NOMO-1 treated with DMSO at 0.1 percent for 48 hours (cell line): ENCODE results near the gene TRPM4.
"Not testable (repeated sequence)": the region's sequence is repeated elsewhere in the genome, so short reads cannot be mapped to it uniquely, and the experiment has no call there.

Experiments
- DNase-seq: peaks from one replicate; lab custom pipeline; 2025; ENCODE audit not compliant: unreplicated experiment; lab: John Stamatoyannopoulos, UW

TRPM4 gene

DNA sequence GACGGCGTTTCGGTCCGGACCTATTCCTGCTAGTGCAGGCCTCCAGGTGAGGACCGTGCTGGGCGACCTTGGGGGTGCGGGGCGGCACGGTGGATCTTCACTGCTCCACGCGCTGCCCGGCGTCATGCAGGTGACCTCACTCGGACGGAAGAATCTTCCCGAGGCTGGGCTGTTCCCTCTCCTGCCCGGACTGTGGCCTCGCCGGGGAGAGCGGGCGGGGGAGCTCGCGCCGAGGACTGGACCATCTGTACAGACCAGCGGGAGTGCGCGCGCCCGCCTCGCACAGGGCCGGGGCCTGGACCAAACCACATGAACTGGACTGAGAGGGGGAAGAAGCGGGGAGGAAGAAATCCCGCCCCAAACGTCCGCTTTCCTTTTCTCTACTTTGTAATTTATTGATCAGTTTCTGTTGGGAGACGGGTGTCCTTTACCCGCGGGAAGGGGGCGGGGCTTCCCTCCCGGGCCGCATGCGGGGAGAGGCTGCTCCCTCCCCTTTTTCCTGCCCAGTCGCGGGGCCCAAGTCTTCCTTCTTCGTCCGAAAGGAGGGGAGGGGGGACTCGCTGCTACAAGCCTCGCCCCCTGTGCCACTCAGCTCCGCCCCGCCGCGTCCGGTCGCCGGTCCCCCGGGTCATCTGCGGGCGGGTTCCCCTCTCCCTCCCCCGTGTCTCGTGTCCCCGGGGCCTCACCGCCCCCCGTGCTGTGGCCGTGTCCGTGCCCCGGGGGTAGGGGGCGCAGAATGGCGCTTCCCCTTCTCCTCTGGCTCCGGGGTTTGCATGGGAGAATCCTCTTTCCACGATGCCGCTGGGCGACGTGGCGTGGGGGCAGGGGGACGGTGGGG, 7.3 kb upstream of the TRPM4 start:
- peak; percentile 83 for DNase-seq

DNA sequence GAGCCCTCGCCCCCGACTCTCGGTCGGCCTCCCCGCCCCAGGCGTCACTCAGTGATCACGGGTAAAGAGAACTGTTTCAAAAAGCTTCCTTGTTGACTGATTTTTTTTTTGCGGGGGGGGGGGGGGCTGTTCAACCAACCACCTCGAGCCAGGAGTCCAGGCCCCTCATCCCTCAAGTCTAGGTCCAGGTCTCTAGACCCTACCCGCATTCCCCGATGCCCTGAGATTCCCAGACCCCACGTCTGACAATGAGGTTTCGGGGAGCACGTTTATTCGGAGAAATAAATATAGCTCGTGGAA, 6.7 kb upstream of the TRPM4 start:
- no peak for DNase-seq

DNA sequence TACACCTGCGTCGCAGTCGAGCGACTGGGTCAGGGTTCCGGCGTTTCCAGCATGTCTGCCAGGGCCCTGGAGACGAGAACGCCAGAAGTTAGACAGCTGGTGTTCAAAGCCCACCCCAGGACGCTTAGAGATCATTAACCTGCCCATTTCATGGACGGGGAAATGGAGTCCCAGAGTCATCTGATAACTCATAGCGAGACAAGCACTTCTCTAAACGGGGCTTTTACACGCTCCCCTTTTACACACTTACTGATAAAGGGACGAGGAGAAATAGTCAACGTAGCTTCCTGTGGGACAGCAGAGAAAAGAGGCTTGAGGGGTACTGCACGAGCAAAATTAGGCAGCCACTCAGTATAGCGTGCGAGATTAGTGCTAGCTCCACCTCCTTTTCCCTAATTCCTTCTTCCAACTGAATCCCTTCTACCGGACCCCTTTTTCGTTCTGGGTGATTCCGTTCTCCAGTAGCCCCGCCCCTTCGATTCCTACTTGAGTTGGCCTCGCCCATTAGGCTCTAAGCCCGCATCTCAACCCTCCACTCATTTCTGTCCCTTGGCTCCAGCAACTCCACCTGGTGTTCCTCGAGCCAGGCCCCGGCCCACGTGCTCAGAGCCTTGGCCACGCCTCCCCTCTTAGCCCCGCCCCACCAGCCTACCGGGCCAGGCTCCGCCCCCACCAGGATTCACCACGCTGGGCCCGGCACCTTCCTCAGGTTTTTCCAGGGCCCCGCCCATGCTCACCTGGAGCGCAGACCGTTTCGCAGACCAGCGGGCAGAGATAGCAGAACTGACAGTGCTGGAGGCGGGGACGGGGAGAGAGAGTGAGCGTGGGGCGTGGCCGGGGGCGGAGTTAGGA, 6.1 kb upstream of the TRPM4 start:
- peak; percentile 52 for DNase-seq

DNA sequence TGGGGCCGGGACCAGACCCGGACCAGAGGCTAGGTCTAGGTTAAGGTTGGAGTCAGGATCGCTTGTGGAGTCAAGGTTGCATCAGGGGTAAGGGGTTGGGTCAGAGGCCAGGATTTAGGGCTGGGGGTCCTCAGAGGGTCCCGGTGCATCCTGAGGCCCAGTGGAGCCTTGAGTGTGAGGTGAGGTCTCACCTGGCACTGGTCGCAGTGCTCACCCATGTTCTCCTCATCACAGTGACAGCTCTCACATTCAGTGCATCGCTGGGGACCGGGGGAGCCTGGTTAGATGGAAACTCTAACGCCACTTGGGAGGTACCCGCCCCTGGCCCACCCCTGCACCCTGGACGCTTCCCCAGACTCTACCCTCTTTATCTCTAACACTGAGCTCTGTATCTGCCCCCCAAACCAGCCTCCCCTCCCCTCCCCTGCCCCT, 5.5 kb upstream of the TRPM4 start:
- no peak for DNase-seq

DNA sequence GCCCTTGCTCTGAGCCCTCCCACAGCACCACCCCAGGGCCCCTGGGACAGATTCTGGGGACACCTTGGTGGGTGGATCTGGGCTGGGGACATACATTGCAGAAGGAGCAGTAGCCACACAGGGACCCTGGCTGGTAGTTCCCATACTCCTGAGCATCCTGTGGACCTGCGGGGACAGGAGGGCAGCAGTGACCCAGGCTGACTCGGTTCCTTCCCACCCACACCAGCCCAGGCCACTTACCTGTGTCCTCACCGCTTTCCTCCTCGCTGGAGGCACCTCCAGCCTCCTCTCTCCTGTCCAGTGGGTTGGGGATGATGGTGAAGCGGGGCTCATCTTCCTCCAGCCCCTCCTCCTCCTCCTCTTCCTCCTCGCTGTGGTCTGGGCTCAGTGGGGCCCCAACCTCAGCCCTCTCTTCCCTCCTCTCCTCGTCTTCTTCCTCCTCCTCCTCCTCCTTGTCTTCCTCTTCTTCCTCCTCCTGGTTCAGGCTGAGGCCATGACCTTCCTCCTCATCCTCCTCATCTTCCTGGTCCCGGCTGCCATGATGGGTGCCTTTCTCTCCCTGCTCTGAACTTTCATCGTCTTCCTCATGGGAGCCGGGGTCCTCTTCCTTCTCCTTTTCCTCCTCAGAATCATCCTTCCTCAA, 4.3 kb upstream of the TRPM4 start:
- no peak for DNase-seq

DNA sequence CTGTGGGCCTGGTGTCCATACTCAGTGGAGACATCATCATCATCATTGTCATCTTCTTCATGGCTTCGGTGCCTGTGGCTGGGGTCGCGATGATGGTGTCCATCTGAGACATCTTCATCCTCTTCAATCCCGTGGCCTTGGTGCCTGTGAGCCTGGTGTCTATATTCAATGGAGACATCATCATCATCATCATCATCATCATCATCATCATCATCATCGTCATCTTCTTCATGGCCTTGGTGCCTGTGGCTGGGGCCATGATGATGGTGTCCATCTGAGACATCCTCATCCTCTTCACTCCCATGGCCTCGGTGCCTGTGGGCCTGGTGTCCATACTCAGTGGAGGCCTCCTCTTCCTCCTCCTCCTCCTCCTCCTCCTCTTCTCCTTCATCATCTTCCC, 3.3 kb upstream of the TRPM4 start:
- DNase-seq, result no peak

DNA sequence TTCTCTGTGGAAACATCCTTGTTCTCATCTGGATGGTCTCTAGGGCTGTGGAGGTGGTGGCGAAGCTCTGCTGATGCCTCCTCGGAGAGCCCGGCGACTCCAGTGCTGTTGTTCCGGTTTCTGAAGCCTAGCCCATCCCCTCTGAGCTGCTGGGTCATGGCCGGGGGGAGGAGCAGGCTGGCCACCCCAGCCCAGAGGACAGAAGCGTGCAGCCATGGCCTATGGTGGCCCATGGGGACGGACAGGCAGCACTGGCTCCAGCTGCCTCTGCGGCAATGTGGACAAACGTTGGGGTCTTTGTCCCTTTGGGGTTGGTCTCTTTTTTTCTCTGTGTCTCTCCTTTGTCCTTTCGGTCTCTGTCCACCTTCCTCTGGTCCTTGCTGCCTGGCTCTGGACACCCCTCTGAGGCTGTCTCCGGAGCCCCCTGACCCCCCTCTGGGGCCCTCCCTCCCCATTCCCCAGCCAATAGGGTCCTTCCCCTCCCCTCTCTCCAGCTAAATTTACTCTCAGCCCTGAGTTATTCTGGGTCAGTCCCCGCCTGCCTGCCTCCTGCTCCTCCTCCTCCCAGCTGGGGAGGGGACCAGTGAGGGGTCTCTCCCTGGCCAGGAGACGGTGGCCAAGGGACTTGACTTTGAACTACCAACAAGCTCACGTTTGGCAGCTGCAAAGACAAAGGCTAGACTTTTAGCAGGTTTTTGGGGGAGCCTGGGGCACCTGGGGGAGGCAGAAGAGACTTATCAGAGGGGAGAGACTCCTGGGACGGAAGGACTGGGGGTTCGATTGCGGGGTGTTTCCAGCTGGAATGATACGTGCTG, 2.4 kb upstream of the TRPM4 start, which contains the start of gene HRC:
HRC (minus strand) TSS at position 392 of the 815 bp plus-strand sequence; CDS start at position 233, 159 bp downstream.
- peak; percentile 31 for DNase-seq

DNA sequence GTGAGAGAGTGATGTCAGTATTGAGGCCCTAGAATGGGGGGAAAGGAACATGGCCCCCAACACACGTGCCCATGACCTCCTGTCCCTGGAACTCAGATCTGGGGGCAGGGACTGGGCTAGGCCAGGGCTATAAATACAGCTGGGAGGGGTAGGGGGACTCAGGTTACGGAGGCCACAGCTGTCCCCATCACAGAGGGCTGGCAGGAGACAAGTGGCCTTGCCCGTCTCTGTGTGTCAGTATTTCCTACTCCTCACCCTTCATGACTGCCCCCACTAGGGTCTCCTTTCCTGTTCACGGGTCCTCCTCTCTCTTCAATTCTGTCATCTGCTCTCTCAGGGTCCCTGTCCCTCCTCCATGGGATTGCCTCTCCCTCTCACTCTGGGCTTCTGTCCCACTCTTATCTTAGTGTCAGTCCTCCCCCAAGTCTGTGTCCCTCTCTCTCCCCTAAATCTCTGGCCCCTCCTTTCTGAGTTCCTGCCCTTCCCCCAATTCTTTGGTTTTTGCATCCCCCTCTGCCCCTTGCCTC, 1.7 kb upstream of the TRPM4 start:
- no peak for DNase-seq

DNA sequence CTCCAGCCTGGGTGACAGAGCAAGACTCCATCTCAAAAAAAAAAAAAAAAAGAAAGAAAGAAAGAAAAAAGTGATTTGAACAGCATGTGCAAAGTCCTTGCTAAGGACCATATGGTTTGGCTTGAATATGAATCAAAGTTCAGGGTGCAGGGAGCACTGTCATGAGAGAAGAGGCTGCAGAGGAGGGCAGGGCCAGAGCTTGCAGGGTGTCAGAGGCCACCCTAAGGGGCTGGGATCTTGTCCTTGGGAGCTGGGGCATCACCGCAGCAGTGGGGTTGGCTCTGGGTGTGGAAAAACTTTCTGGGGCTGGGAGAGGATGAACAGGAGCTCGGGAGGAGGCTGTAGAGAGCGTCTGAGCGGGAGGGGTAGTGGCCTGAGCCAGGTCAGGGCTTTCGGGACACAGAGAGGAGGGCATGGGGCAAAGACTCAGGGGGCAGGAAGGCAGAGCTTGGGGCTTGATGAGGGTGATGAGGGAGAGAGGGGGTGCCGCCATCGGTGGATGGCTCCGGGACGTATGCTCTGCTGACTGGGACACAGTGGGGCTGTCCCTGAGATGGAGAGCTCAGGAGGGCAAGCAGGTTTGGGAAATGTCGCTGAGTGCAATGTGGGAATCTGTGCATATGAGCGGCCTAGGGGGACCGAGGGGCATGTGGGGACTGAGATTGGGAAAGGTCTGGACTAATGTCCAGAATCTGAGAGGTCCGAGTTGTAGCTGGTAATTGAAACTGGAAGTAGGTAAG, 3.0 kb downstream of the TRPM4 start:
- no peak for DNase-seq

DNA sequence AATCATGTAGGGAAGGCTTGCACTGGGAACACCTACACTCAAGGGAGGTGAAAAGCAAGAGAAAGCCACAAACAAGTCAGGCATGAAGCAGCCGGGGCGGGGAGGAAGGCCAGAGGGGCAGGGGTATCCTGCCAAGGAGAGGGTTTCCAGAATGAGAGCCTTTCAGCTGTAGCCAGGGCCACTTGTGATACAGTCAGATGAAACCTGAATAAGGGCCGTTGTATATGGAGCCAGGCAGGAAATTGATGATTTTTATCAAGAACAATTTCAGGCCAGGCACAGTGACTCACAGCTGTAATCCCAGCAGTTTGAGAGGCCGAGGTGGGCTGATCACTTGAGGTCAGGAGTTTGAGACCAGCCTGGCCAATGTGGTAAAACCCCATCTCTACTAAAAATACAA, 4.4 kb downstream of the TRPM4 start:
- DNase-seq, result no peak

DNA sequence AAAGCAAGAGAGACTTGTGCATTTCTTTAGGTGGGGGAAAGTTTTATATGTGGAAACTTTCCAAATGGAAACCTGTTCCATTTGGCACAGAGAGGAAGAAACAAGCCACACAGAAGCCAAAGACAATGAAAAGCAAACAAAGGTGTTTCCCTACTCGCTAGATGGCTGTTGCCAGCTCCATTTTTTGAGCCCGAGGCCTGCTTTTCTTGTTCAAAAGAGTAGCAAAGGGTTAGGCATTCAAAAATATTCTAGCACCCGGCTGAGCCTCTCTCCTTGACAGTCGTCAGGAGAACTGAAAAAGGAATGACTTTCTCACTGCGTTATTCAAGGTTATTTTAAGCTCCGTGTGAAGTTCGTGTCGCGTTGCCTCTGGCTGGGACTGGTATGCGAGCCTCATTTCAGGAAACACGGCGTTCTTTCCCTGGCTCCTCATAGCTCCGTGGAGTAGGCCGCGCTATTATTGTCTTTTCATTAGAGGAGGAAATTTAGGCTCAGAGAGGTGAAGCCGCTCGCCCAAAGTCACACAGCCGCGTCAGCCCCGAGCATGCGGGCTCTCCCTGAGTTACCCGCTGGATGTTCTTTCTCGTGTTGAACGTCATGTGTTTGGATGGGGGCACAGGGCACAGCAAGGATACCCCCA, 7.6 kb downstream of the TRPM4 start:
- no peak for DNase-seq

DNA sequence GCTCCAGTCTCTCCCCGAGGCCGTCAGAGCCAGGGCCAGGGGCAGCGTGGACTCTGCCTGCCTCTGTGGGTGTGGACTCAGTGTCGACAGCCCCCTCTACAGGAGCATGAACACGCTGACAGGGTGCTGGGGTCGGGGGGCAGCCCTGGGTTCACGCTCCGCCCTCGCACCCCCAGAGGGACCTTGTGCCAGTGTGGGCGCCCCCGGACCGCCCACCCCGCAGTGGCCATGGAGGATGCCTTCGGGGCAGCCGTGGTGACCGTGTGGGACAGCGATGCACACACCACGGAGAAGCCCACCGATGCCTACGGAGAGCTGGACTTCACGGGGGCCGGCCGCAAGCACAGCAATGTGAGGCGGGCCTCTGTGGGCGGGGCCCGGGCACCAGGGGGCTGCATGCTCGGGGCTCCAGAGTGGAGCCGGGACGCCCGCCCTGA, 8.3 kb downstream of the TRPM4 start:
- DNase-seq, result no peak

DNA sequence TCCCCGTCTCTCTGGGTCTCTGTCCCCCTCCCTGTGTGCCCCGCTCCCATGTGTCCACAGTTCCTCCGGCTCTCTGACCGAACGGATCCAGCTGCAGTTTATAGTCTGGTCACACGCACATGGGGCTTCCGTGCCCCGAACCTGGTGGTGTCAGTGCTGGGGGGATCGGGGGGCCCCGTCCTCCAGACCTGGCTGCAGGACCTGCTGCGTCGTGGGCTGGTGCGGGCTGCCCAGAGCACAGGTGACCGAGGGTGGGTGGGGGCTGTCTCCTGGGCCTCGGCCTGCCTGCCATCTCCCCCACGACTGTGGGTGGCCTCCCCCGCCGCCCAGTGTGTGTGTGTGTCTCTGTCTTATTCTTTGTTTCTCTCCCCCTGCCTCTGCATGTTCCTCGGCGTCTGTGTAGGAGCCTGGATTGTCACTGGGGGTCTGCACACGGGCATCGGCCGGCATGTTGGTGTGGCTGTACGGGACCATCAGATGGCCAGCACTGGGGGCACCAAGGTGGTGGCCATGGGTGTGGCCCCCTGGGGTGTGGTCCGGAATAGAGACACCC, 10.3 kb downstream of the TRPM4 start:
- no peak for DNase-seq

DNA sequence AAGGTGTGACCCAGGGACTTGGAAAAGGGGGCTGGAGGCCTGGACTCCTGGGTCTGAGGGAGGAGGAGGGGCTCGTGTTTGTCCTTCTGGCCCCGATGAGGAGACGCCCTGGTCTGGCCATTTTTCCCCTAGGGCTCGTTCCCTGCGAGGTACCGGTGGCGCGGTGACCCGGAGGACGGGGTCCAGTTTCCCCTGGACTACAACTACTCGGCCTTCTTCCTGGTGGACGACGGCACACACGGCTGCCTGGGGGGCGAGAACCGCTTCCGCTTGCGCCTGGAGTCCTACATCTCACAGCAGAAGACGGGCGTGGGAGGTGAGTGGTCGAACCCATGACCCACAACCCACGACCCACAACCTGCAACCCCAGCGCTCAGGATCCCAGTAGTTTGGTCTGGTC, 10.8 kb downstream of the TRPM4 start:
- DNase-seq, result no peak

DNA sequence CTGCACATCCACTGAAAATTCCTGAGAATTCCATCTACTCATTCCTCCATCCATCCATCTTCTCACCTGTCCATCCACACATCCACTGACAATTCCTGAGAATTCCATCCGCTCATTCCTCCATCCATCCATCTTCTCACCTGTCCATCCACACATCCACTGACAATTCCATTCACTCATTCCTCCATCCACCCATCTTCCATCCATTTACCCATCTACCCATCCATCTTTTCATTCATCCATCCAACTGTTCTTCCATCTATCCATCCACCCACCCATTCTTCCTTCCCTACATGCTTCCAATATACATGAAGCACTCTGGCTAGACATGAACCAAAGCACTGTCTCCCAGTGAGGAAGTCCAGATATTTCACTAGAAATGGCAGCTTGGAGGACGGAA, 15.6 kb downstream of the TRPM4 start:
- DNase-seq, result no peak

DNA sequence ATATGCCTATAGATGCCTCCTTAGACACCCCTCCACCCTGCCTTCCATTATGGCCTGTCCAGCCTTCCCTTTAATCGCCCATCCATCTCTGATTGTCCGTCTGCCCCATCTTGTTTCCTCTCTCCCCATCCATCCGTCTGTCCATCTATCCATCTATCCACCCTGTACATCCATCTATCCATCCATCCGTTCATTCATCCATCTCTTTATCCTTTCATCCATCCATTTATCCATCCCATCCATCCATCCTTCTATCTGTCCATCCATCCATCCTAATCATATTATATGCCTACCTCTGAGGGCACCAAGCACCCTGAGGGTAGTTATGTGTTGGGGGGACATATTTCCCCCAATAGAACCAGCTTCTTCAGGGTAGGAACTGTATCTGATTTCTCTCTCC, 23.1 kb downstream of the TRPM4 start:
- no peak for DNase-seq

DNA sequence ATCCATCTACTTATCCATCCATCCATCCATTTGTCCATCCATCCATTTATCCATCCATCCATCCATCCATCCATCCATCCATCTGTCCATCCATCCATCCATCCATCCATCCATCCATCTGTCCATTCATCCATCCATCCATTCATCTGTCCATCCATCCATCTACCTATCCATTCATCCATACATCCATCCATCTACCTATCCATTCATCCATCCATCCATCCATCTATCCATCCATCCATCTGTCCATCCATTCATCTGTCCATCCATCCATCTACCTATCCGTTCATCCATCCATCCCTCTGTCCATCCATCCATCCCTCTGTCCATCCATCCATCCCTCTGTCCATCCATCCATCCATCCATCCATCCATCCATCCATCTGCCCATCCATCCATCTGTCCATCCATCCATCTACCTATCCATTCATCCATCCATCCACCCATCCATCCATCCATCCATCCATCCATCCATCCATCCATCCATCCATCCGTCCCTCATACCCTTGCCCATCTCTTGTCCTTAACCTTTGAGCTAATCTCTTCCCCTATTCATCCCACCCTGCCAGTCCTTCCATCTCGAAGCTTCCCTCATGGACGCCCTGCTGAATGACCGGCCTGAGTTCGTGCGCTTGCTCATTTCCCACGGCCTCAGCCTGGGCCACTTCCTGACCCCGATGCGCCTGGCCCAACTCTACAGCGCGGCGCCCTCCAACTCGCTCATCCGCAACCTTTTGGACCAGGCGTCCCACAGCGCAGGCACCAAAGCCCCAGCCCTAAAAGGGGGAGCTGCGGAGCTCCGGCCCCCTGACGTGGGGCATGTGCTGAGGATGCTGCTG, 24.6 kb downstream of the TRPM4 start:
- DNase-seq, result not testable (repeated sequence)

DNA sequence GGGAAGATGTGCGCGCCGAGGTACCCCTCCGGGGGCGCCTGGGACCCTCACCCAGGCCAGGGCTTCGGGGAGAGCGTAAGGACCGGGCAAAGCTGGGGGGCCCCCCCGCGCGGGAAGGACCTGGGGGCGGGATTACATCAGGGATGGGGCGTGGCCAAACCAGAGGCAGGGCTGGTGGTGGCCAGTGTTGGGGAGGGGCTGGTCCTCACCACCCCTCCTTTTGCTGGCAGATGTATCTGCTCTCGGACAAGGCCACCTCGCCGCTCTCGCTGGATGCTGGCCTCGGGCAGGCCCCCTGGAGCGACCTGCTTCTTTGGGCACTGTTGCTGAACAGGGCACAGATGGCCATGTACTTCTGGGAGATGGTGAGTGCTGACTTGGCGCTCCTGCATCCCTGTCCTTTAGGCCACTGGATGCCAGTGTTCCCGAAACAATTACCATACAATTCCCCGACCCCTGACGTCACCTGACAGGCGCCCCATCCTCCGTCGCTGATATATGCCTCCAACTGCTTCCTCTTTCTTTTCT, 25.3 kb downstream of the TRPM4 start:
- DNase-seq, result peak; percentile 29
